ENCODE results near the gene NEK11.

DNA sequence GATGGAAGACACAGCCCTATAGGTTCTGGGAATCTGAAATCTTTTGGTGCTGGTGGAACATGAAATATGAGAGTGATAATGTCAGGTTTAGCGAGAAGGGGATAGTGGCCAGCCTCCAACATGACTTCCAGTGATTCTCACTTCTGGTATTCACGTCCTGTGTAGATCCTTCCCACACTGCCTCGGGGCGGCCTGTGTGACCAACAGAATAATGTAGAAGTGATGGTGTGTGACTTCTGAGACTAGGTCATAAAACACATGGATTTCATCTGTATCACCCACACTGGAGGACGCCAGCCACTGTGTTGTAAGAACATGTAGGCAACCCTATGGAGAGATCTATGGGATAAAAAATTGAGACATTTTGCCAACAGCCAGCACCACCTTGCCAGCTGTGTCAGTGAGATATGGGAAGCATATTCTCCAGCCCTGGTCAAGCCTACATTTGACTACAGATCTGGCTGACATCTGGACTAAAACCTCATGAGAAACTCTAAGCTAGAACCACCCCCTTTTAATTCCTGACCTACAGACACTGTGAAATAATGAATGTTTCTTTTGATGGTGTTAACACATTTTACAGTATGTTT lies 329.4 kb downstream of the NEK11 start:
- TF ChIP-seq, protein P1, sequence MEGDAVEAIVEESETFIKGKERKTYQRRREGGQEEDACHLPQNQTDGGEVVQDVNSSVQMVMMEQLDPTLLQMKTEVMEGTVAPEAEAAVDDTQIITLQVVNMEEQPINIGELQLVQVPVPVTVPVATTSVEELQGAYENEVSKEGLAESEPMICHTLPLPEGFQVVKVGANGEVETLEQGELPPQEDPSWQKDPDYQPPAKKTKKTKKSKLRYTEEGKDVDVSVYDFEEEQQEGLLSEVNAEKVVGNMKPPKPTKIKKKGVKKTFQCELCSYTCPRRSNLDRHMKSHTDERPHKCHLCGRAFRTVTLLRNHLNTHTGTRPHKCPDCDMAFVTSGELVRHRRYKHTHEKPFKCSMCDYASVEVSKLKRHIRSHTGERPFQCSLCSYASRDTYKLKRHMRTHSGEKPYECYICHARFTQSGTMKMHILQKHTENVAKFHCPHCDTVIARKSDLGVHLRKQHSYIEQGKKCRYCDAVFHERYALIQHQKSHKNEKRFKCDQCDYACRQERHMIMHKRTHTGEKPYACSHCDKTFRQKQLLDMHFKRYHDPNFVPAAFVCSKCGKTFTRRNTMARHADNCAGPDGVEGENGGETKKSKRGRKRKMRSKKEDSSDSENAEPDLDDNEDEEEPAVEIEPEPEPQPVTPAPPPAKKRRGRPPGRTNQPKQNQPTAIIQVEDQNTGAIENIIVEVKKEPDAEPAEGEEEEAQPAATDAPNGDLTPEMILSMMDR (IDR thresholded peaks at IDR 0.05; ENCODE audit: low read length), result no peak
- TF ChIP-seq EZH2 (IDR thresholded peaks at IDR 0.05; ENCODE audit: borderline replicate concordance, low read length), result no peak

Measured in OCI-LY1 (cell line).